DMS 273 (cell line): Measurements from ENCODE around the gene SLC39A1.
"Not testable (repeated sequence)": the region's sequence is repeated elsewhere in the genome, so short reads cannot be mapped to it uniquely, and the experiment has no call there.

ENCODE experiments used
- DNase-seq: peaks from one replicate; lab custom pipeline; 2025; ENCODE audit not compliant: unreplicated experiment; lab: John Stamatoyannopoulos, UW

Gene SLC39A1

GRCh38 chr1:153932156-153933131 lies 30.9 kb downstream of the SLC39A1 start:
- DNase-seq: no peak

- no peak for DNase-seq
Observed at GRCh38 chr1:153929981-153930948, 33.1 kb downstream of the SLC39A1 start.

DNA sequence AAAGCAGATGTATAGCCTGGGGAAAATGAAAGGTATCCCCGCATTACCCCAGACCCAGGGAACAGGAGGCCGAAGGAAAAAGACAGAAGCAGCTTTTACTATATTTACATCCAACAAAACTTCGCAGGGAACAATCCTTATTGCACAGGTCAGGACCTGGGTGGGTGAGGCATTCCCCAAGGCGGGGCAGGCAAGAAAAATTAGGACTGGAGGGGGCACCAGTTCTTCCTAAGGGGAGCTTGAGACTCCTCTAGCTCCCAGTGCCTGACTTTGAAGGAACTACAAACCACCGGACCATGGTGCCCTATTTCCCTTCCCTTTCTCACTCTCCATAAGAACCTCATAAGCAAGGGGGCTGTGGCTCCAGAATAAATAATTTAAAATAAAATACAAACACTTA lies 33.9 kb downstream of the SLC39A1 start:
- DNase-seq: no peak

DNA sequence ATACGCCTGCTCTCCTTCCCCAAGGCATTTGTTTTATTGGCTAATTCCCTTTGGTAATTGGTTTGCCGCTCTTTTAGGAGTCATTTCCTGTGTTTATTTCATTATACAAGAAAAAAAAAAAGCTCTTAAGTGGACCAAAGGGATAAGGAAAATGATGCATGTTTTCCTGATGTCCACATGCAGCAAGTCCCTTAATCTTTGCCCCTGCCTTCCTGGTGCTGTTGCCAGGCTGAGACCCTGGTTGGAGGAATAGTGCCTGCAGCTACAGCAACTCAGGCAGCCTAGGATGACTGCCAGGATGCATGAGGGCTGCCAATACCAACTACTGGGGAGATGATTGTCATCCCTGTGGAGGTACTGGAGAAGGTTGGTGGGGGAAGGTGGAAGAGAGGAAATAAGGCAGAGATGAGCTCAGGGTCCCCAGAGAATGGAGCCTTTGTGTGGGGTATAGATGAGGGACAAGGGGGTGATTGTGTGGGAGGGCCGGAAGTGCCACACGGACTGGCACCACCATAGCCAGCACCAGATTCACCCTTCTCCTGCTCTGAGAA lies 34.5 kb downstream of the SLC39A1 start:
- DNase-seq: no peak

- no peak for DNase-seq
Observed at GRCh38 chr1:153928245-153928644, 35.1 kb downstream of the SLC39A1 start.

- DNase-seq: no peak
Observed at GRCh38 chr1:153926405-153926804, 36.9 kb downstream of the SLC39A1 start.

DNA sequence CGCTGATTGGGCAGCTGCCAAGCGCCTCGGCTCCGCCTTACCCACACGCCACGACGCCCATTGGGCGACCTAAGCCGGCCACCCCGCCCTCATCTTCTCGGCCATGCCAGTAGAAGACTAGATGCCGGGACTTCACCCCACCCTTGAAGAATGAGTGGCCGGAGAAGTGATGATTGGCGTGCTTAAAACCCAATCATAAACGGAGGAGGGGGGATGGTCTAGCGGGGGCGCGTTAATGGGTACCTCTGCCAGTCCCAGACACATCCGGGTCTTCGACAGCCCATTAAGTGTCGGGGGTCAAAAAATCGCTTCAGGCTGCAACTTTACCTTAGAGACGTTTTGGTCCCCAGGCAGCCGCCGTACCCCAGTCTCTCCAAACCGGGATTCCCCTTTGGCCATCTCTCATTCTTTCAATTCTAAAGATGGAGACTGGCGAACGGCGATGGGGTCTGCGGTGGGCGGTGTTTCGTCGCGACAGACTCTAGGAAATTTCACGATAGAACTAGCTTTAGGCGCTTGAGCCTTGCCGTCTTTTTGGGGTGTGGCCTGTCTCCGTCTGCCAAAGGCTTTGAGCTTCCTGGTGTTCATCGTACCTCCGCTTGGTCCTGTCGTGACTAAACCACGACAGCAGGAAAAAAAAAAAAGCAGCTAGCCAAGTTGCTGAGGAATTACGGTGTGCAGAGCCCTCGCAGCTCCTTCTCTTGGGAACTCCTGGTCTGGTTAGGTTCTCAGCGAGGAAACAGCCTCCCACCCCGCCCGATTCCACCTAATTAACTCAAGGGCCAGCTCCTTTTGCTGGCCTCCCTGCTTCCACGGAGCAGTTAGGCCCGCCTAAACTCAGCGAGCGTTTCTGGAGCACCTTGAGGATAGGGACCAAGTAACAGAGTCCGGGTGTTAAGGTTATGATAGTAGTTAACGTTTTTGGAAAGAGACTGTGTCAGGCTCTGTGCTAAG lies 40.1 kb downstream of the SLC39A1 start, which contains the start of gene GATAD2B:
Gene GATAD2B (minus strand): TSS at position 1 of the 954 bp plus-strand sequence. CDS start 94,625 bp downstream, outside the sequence.
- DNase-seq: peak; percentile 100

DNA sequence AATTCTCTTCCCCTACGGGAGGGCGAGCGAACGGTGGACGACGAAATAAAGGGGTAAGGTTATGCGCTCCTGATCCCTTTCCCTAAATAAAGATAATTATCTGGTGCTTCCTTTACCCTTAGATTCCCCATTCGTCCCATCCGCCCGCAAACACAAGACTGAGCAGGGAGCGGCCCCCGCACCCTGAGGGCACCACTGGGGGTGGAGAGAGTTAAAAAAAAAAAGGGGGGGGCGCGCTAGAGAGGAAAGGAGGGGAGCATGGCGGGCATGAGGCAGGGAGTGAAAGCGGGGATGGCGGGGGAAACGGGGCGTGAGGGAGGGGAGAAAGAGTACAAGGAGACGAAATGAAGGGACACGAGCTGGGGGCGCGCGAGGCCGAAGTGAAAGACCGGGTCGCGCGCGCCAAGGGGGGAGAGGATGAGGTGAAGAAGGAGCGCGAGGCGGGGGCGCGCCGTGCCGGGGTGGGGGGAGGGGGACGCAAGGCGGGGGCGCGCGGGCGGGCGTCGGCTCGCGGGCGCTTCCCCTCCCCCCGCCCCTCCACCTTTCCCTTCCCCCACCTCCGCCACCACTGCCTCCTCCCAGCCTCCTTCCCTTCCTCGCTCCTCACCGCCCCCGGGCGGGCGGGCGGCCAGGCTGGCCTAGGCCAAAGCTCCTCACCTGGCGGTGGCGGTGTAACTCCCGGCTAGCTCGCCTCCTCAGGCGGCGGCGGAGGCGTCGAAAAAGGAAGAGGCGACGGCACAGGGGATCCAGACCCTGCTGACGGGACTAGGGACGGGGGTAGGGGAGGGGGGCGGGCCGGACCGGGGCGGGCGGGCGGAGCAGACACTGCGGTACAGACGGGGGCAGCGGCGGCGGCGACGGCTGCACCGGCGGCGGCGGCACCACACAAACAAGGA lies 41.0 kb downstream of the SLC39A1 start:
- peak; percentile 95 for DNase-seq

- DNase-seq: peak; percentile 71
Observed at GRCh38 chr1:153921803-153922075, 41.6 kb downstream of the SLC39A1 start.

- DNase-seq: no peak
Observed at GRCh38 chr1:153921080-153921802, 42.1 kb downstream of the SLC39A1 start.

GRCh38 chr1:153919876-153920852 lies 43.2 kb downstream of the SLC39A1 start:
- peak; percentile 78 for DNase-seq

GRCh38 chr1:153916297-153916696 lies 47.0 kb downstream of the SLC39A1 start:
- no peak for DNase-seq

- no peak for DNase-seq
Observed at GRCh38 chr1:153912349-153912748, 51.0 kb downstream of the SLC39A1 start.

- not testable (repeated sequence) for DNase-seq
Observed at GRCh38 chr1:153910560-153910959, 52.8 kb downstream of the SLC39A1 start.
